B cell (primary cell): ENCODE measurements around the gene PNISR. TPM values are rescaled to one million over a fixed set of nuclear protein-coding genes. Genes with fewer than 3 reads are reported as not detected.

Experiments used
- ATAC-seq: fragments of 200-7000 bp; cut with Tn5 transposase; one replicate; pipeline ENCODE4 v1.10.0; 2021; ENCODE audit warnings: low read depth, mild to moderate bottlenecking, moderate number of reproducible peaks, moderate library complexity
- CTCF ChIA-PET: fragments of 350-600 bp; sonication (Branson Sonifier 250); formaldehyde crosslinking; loops from one replicate; lab custom pipeline; 2021; ENCODE audit warnings: antibody characterized with exemption, inconsistent platforms; lab: Charles Lee
- POLR2A ChIA-PET: fragments of 350-600 bp; sonication (Branson Sonifier 250); formaldehyde crosslinking; loops from one replicate; lab custom pipeline; 2021; ENCODE audit warnings: antibody characterized with exemption; lab: Charles Lee
- DNase-seq: peaks from one replicate; pipeline ENCODE4 v3.0.0; 2013
- H2AFZ ChIP-seq: 2 replicates; pipeline ENCODE4 v1.6.1; 2012; ENCODE audit warnings: mild to moderate bottlenecking, low read depth, low read length; ENCODE audit not compliant: insufficient read depth, poor library complexity, severe bottlenecking
- H3K27ac ChIP-seq, 2 donors: 1 replicate in 1 of 2; 2 replicates in 1 of 2; pipeline ENCODE4 v1.5.1; 2012 to 2013; ENCODE audit warnings: low read length in 2 of 2, mild to moderate bottlenecking in 2 of 2, moderate library complexity in 1 of 2
- H3K27me3 ChIP-seq, 4 experiments: fragments of 200-600 bp in 1 of 4; sonication (generic) in 1 of 4; replicated peaks in 1 of 4; 1 replicate in 2 of 4; 2 replicates in 2 of 4; pipeline versions ENCODE4 v1.6.1 to v1.7.0; 2013 to 2016; ENCODE audit warnings: low read length in 3 of 4, mild to moderate bottlenecking in 2 of 4, mixed read lengths in 1 of 4, moderate library complexity in 1 of 4; ENCODE audit not compliant: insufficient read depth in 4 of 4, control insufficient read depth in 3 of 4; ENCODE audit errors: control extremely low read depth in 1 of 4
- H3K36me3 ChIP-seq, 2 experiments: replicated peaks in 1 of 2; 1 replicate in 1 of 2; 2 replicates in 1 of 2; pipeline versions ENCODE4 v1.6.1 to v1.7.1; 2013; ENCODE audit warnings: low read length in 1 of 2; ENCODE audit not compliant: insufficient read depth in 2 of 2, control insufficient read depth in 1 of 2; ENCODE audit errors: control extremely low read depth in 1 of 2, extremely low read depth in 1 of 2
- H3K4me1 ChIP-seq, 2 donors: fragments of 200-600 bp in 1 of 2; sonication (generic) in 1 of 2; 1 replicate in 1 of 2; 2 replicates in 1 of 2; pipeline versions ENCODE4 v1.5.1 to v1.6.1; 2013 to 2017; ENCODE audit warnings: low read length in 2 of 2; ENCODE audit not compliant: control insufficient read depth in 2 of 2, insufficient read depth in 2 of 2
- H3K4me2 ChIP-seq: replicated peaks from 2 replicates; pipeline ENCODE3; 2012; ENCODE audit warnings: mild to moderate bottlenecking, low read depth, low read length; ENCODE audit not compliant: poor library complexity, severe bottlenecking
- H3K4me3 ChIP-seq, 5 experiments: fragments of 200-600 bp in 1 of 5; sonication (generic) in 1 of 5; 1 replicate in 3 of 5; 2 replicates in 2 of 5; pipeline versions ENCODE4 v1.5.1 to v1.7.0; 2011 to 2016; ENCODE audit warnings: low read length in 4 of 5, mild to moderate bottlenecking in 4 of 5, low read depth in 2 of 5, control low read depth in 1 of 5, moderate library complexity in 1 of 5; ENCODE audit not compliant: insufficient read depth in 1 of 5; ENCODE audit errors: control extremely low read depth in 1 of 5, extremely low read depth in 1 of 5
- H3K79me2 ChIP-seq: fragments of 200-600 bp; sonication (generic); one replicate; pipeline ENCODE4 v1.6.0; 2016; ENCODE audit warnings: low read length; ENCODE audit not compliant: control insufficient read depth, insufficient read depth
- H3K9ac ChIP-seq: fragments of 200-600 bp; sonication (generic); 2 replicates; pipeline ENCODE4 v1.6.1; 2017; ENCODE audit warnings: mild to moderate bottlenecking, low read length, moderate library complexity
- H3K9me3 ChIP-seq, 3 donors: one replicate each; pipeline versions ENCODE4 v1.6.1 to v1.7.1; 2013; ENCODE audit warnings: low read length in 2 of 3; ENCODE audit not compliant: control insufficient read depth in 2 of 3, insufficient read depth in 1 of 3; ENCODE audit errors: control extremely low read depth in 1 of 3
- H4K20me1 ChIP-seq: 2 replicates; pipeline ENCODE4 v1.6.0; 2012; ENCODE audit warnings: mild to moderate bottlenecking, low read length; ENCODE audit not compliant: insufficient read depth, control insufficient read depth, poor library complexity, severe bottlenecking
- H3K27ac Mint-ChIP-seq: one replicate; pipeline ENCODE4 v1.8.0; 2021; ENCODE audit warnings: mixed read lengths
- H3K27me3 Mint-ChIP-seq: one replicate; pipeline ENCODE4 v1.8.0; 2021; ENCODE audit warnings: mixed read lengths
- H3K4me1 Mint-ChIP-seq: one replicate; pipeline ENCODE4 v1.8.0; 2021; ENCODE audit warnings: mixed read lengths
- H3K4me3 Mint-ChIP-seq: one replicate; pipeline ENCODE4 v1.8.0; 2021; ENCODE audit warnings: mixed read lengths
- H3K9me3 Mint-ChIP-seq: one replicate; pipeline ENCODE4 v1.8.0; 2022; ENCODE audit warnings: mixed read lengths; ENCODE audit not compliant: insufficient read depth
- EZH2 ChIP-seq: IDR thresholded peaks from 2 replicates; pipeline ENCODE4 v1.6.1; 2012; ENCODE audit warnings: borderline replicate concordance, low read depth, mild to moderate bottlenecking, moderate library complexity, low read length; ENCODE audit not compliant: insufficient read depth, poor library complexity, severe bottlenecking
- WGBS: methylation state at CpG from one replicate; pipeline ENCODE4 v1.1.5; 2013; ENCODE audit warnings: missing lambda C conversion rate; ENCODE audit not compliant: insufficient coverage; 5-methylcytosine and 5-hydroxymethylcytosine counted together
- intact Hi-C: fragments of 100-400 bp; cut with micrococcal nuclease; formaldehyde crosslinking; loops from one replicate; pipeline ENCODE4 v1.10.0; 2022
- polyA plus RNA-seq: library from polyadenylated mRNA; depleted of rRNA; stranded (reverse); fragments of >200 nt; gene quantifications from 2 replicates; pipeline ENCODE4 v1.2.3, GENCODE V29; 2012
- total RNA-seq, 2 donors: library from RNA; stranded (reverse); fragments of 120-200 nt in 1 of 2; gene quantifications; 1 replicate in 1 of 2; 2 replicates in 1 of 2; pipeline versions ENCODE4 v1.2.3 to v1.2.4, GENCODE V29; 2013 to 2022
- TF ChIP-seq, protein P1 (sequence below): fragments of 200-600 bp; IDR thresholded peaks from one replicate; pipeline ENCODE4 v1.8.0; 2022; ENCODE audit warnings: antibody characterized with exemption, mild to moderate bottlenecking

Gene PNISR
- total and polyA plus RNA-seq, 2 donors (not counting 1 experiment from before 2014, with no cell fraction given) = 84.5 to 403 TPM

DNA sequence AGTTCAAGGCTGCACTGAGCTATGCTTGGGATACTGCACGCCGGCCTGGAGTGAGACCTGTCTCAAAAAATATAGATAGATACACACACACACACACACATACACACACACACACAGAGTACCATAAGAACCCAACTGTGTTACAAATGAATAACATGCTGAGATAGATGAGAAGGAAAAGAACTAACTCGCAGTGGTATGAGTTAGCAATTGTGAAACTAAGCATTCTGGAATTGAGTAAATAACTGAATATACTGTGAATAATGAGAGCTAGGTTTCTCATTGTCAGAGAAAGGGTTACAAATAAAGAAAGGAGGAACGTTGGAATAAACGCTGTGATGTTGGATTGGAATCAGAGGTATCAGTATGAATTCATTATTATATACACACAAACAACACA is 61.1 kb downstream of the PNISR start:
- no peaks in the 10 kb centered on the region for H3K9me3 Mint-ChIP-seq
- Histone ChIP-seq H3K4me2 (no peak overlapping the region), H3K4me1 (no peaks in the 10 kb centered on the region), H3K27me3 (peaks cover 0 to 15% (median 5%) of the 10 kb centered on the region in 4 experiments), H2AFZ (no peak overlapping the region), H3K9ac (no peak overlapping the region), H3K27ac (no peak overlapping the region), H3K4me3 (no peak overlapping the region), H3K9me3 (no peaks in the 10 kb centered on the region), H3K36me3 (no peaks in the 10 kb centered on the region), H4K20me1 (no peaks in the 10 kb centered on the region), H3K79me2 (no peaks in the 10 kb centered on the region)
- DNase-seq (no peak), ATAC-seq (no peak)
- no peak overlapping the region for H3K27ac Mint-ChIP-seq
- TF ChIP-seq, protein P1, sequence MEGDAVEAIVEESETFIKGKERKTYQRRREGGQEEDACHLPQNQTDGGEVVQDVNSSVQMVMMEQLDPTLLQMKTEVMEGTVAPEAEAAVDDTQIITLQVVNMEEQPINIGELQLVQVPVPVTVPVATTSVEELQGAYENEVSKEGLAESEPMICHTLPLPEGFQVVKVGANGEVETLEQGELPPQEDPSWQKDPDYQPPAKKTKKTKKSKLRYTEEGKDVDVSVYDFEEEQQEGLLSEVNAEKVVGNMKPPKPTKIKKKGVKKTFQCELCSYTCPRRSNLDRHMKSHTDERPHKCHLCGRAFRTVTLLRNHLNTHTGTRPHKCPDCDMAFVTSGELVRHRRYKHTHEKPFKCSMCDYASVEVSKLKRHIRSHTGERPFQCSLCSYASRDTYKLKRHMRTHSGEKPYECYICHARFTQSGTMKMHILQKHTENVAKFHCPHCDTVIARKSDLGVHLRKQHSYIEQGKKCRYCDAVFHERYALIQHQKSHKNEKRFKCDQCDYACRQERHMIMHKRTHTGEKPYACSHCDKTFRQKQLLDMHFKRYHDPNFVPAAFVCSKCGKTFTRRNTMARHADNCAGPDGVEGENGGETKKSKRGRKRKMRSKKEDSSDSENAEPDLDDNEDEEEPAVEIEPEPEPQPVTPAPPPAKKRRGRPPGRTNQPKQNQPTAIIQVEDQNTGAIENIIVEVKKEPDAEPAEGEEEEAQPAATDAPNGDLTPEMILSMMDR = no peak
- TF ChIP-seq EZH2 = no peak
- POLR2A ChIA-PET = no interaction called here
- no peak overlapping the region for H3K4me3 Mint-ChIP-seq
- peaks cover 23% of the 10 kb centered on the region for H3K27me3 Mint-ChIP-seq
- CTCF ChIA-PET = no interaction called here
- WGBS = 70% methylated on average over 2 of the region's 5 CpGs
- H3K4me1 Mint-ChIP-seq = no peaks in the 10 kb centered on the region
- intact Hi-C loops = no loop called here

DNA sequence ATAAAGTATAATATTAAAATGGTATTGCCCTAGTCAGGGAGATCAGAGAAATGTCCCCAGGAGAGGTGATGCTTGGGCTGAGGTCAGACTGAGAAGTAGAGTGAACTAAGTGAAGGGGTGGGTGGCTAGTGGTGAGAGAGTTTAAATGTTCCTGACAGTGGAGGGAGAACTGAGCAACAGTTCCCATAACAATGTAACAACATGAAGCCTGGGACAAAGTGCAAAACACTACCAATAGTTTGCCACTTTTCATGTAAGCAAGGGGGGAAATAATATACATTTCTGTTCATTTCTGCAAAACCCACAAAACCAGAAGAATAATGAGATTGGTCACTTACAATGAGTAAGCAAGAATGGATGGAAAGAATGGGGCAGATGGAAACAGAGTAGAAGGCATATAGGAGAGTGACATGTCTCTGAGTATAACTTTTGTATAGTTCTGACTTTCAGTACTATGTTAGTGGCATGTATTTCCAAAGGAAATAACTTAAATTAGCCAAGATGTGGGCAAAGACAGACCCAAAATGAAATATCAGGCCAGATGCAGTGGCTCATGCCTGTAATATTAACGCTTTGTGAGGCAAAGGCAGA is 62.3 kb downstream of the PNISR start:
- H4K20me1 ChIP-seq = no peaks in the 10 kb centered on the region
- H3K9ac ChIP-seq = no peak overlapping the region
- ChIA-PET CTCF (no interaction called here), POLR2A (no interaction called here)
- no peak for TF ChIP-seq EZH2
- TF ChIP-seq, protein P1 = no peak
- no peak overlapping the region for H3K27ac ChIP-seq
- H3K4me3 ChIP-seq = no peak overlapping the region
- no peaks in the 10 kb centered on the region for H3K4me1 ChIP-seq
- H3K27me3 ChIP-seq = peaks cover 0 to 15% (median 5%) of the 10 kb centered on the region in 4 experiments
- H2AFZ ChIP-seq = no peak overlapping the region
- H3K79me2 ChIP-seq = no peaks in the 10 kb centered on the region
- DNase-seq (no peak), ATAC-seq (no peak)
- WGBS = 100% methylated on average over 1 of the region's 1 CpG
- peaks cover 23% of the 10 kb centered on the region for H3K27me3 Mint-ChIP-seq
- intact Hi-C loops = no loop called here
- H3K4me3 Mint-ChIP-seq = no peak overlapping the region
- H3K27ac Mint-ChIP-seq = no peak overlapping the region
- H3K4me2 ChIP-seq = no peak overlapping the region
- no peaks in the 10 kb centered on the region for H3K9me3 Mint-ChIP-seq
- H3K36me3 ChIP-seq = no peaks in the 10 kb centered on the region
- H3K9me3 ChIP-seq = no peaks in the 10 kb centered on the region
- no peaks in the 10 kb centered on the region for H3K4me1 Mint-ChIP-seq
